Neural cell (in vitro differentiated cells): ENCODE data around the gene TMOD3. TPM values are rescaled to one million over a fixed set of nuclear protein-coding genes. Genes with fewer than 3 reads are reported as not detected.

Source experiments
- H2AFZ ChIP-seq: fragments of 200-600, 300-800 bp; sonication (generic), shearing (Covaris generic); 2 replicates; pipeline ENCODE4 v1.6.0; 2014; ENCODE audit warnings: low read depth, mild to moderate bottlenecking, antibody characterized with exemption, low read length, moderate library complexity
- H3F3A ChIP-seq: fragments of 200-600 bp; shearing (Covaris generic); 2 replicates; pipeline ENCODE4 v1.6.1; 2016; ENCODE audit warnings: mild to moderate bottlenecking, moderate library complexity, mixed read lengths, antibody characterized with exemption, low read length; ENCODE audit not compliant: insufficient read depth, poor library complexity, severe bottlenecking
- H3K27ac ChIP-seq: fragments of 200-600, 300-800 bp; sonication (generic), shearing (Covaris generic); 2 replicates; pipeline ENCODE4 v1.5.1; 2014; ENCODE audit warnings: mild to moderate bottlenecking, low read length, moderate library complexity
- H3K27me3 ChIP-seq: fragments of 300-800, 200-600 bp; sonication (generic), shearing (Covaris generic); 2 replicates; pipeline ENCODE4 v1.6.0; 2014; ENCODE audit warnings: mild to moderate bottlenecking, low read depth, low read length, moderate library complexity; ENCODE audit not compliant: insufficient read depth
- H3K36me3 ChIP-seq: fragments of 300-800, 200-600 bp; sonication (generic), shearing (Covaris generic); 2 replicates; pipeline ENCODE4 v1.5.1; 2014; ENCODE audit warnings: mild to moderate bottlenecking, antibody characterized with exemption, low read length, moderate library complexity; ENCODE audit not compliant: insufficient read depth
- H3K4me2 ChIP-seq: fragments of 300-800, 200-600 bp; sonication (generic), shearing (Covaris generic); 2 replicates; pipeline ENCODE4 v1.6.0; 2014; ENCODE audit warnings: mild to moderate bottlenecking, low read length
- H3K4me3 ChIP-seq: fragments of 300-800, 200-600 bp; sonication (generic), shearing (Covaris generic); 2 replicates; pipeline ENCODE4 v1.5.1; 2014; ENCODE audit warnings: mild to moderate bottlenecking, low read length, moderate library complexity
- H3K79me2 ChIP-seq: fragments of 200-600 bp; shearing (Covaris generic); replicated peaks from 2 replicates; pipeline ENCODE4 v1.6.0; 2014; ENCODE audit warnings: mild to moderate bottlenecking, low read length, moderate library complexity; ENCODE audit not compliant: insufficient read depth
- H3K9ac ChIP-seq: fragments of 300-800, 200-600 bp; sonication (generic), shearing (Covaris generic); 2 replicates; pipeline ENCODE4 v1.6.1; 2016; ENCODE audit warnings: mild to moderate bottlenecking, low read length, mixed read lengths
- H3K9me2 ChIP-seq: fragments of 200-600 bp; shearing (Covaris generic); 2 replicates; pipeline ENCODE4 v1.6.1; 2016; ENCODE audit warnings: mild to moderate bottlenecking, low read length, mixed read lengths; ENCODE audit not compliant: insufficient read depth
- H3K9me3 ChIP-seq: fragments of 200-600, 300-800 bp; sonication (generic), shearing (Covaris generic); 2 replicates; pipeline ENCODE4 v1.6.1; 2016; ENCODE audit warnings: mild to moderate bottlenecking, mixed run types, low read length, moderate library complexity, mixed read lengths
- H4K20me1 ChIP-seq: fragments of 200-600 bp; shearing (Covaris generic); 2 replicates; pipeline ENCODE4 v1.6.1; 2016; ENCODE audit warnings: mild to moderate bottlenecking, mixed run types; ENCODE audit not compliant: insufficient read depth
- EP300 ChIP-seq: fragments of 450-650 bp; conservative IDR thresholded peaks from 2 replicates; pipeline ENCODE4 v1.6.1; 2014; ENCODE audit warnings: antibody characterized with exemption, mild to moderate bottlenecking, moderate library complexity; ENCODE audit not compliant: poor library complexity, severe bottlenecking
- EZH2 ChIP-seq: fragments of 200-600, 300-800 bp; shearing (Covaris generic), sonication (generic); IDR thresholded peaks from 2 replicates; pipeline ENCODE4 v1.6.1; 2014; ENCODE audit warnings: antibody characterized with exemption, low read length, borderline replicate concordance, mild to moderate bottlenecking; ENCODE audit not compliant: insufficient read depth, poor library complexity, severe bottlenecking
- MXI1 ChIP-seq: fragments of 450-650 bp; conservative IDR thresholded peaks from 2 replicates; pipeline ENCODE4 v1.6.1; 2014; ENCODE audit warnings: antibody characterized with exemption, mild to moderate bottlenecking; ENCODE audit not compliant: poor library complexity, severe bottlenecking
- POLR2AphosphoS5 ChIP-seq: IDR thresholded peaks from 2 replicates; pipeline ENCODE4 v1.6.1; 2012
- RAD21 ChIP-seq: fragments of 450-650 bp; conservative IDR thresholded peaks from 2 replicates; pipeline ENCODE4 v1.6.1; 2014; ENCODE audit warnings: antibody characterized with exemption, mild to moderate bottlenecking, moderate library complexity
- REST ChIP-seq: IDR thresholded peaks from 2 replicates; pipeline ENCODE4 v1.6.1; 2012; ENCODE audit warnings: borderline replicate concordance
- SMC3 ChIP-seq: fragments of 450-650 bp; conservative IDR thresholded peaks from 2 replicates; pipeline ENCODE4 v1.6.1; 2014; ENCODE audit warnings: antibody characterized with exemption, mild to moderate bottlenecking, moderate library complexity; ENCODE audit not compliant: poor library complexity
- TAF1 ChIP-seq: IDR thresholded peaks from 2 replicates; pipeline ENCODE4 v1.6.1; 2012; ENCODE audit warnings: low read depth
- polyA plus RNA-seq: library from polyadenylated mRNA; depleted of rRNA; stranded (reverse); fragments of >200 nt; gene quantifications from 2 replicates; pipeline ENCODE4 v1.2.3, GENCODE V29; 2014
- TF ChIP-seq, protein P1 (sequence below): fragments of 450-650 bp; IDR thresholded peaks from 2 replicates; pipeline ENCODE4 v1.5.1; 2014; ENCODE audit warnings: antibody characterized with exemption, mild to moderate bottlenecking, moderate library complexity; ENCODE audit not compliant: poor library complexity, severe bottlenecking

The TMOD3 gene
- polyA plus RNA-seq, 1 donor from 2014 or later = 12.6 TPM

DNA sequence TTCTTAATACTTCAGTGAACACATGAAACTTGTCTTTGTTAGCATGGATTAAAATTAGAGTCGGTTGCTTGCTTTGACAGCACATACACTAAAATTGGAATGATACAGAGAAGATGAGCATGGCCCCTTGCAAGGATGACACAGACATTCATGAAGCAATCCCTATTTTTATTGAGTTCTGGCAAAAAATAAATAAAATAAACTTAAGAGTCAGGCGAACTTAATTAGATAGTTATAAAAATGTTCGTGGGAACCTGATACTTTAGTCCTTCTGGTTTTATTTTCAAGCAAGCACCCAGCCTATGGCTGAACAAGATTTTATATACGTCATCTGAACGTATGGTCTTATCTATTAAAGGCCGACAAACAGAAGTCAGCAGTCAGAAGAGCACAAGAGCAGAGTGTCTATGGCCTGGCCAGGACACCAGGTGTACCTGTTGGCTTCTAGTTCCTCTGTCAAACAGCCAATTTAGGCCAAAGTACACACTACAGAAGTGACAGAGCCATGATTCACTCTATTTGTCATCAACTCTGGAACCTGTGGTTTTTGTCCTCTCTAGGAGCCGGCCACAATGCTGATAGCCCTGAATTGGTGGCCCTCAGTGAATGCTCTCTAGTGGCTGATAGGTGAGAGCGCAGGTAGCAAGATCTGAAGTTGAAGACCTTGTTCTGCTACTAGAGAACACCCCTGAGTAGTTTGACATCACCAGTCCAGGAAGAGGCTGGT is 77.8 kb downstream of the TMOD3 start:
- no peaks in the 10 kb centered on the region for H3K9me3 ChIP-seq
- H3K27ac ChIP-seq = no peak overlapping the region
- no peak overlapping the region for H3K9ac ChIP-seq
- no peak overlapping the region for H2AFZ ChIP-seq
- no peak overlapping the region for H3K4me3 ChIP-seq
- H3K79me2 ChIP-seq = no peaks in the 10 kb centered on the region
- H3K27me3 ChIP-seq = no peaks in the 10 kb centered on the region
- TF ChIP-seq, protein P1, sequence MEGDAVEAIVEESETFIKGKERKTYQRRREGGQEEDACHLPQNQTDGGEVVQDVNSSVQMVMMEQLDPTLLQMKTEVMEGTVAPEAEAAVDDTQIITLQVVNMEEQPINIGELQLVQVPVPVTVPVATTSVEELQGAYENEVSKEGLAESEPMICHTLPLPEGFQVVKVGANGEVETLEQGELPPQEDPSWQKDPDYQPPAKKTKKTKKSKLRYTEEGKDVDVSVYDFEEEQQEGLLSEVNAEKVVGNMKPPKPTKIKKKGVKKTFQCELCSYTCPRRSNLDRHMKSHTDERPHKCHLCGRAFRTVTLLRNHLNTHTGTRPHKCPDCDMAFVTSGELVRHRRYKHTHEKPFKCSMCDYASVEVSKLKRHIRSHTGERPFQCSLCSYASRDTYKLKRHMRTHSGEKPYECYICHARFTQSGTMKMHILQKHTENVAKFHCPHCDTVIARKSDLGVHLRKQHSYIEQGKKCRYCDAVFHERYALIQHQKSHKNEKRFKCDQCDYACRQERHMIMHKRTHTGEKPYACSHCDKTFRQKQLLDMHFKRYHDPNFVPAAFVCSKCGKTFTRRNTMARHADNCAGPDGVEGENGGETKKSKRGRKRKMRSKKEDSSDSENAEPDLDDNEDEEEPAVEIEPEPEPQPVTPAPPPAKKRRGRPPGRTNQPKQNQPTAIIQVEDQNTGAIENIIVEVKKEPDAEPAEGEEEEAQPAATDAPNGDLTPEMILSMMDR = no peak
- no peak for TF ChIP-seq MXI1
- no peak for TF ChIP-seq POLR2AphosphoS5
- no peak for TF ChIP-seq EZH2
- TF ChIP-seq EP300 = no peak
- TF ChIP-seq SMC3 = no peak
- TF ChIP-seq RAD21 = no peak
- no peak for TF ChIP-seq TAF1
- TF ChIP-seq REST = no peak
- no peak overlapping the region for H3K4me2 ChIP-seq
- H3K36me3 ChIP-seq = no peaks in the 10 kb centered on the region
- H3K9me2 ChIP-seq = no peaks in the 10 kb centered on the region
- no peaks in the 10 kb centered on the region for H4K20me1 ChIP-seq
- no peaks in the 10 kb centered on the region for H3F3A ChIP-seq

DNA sequence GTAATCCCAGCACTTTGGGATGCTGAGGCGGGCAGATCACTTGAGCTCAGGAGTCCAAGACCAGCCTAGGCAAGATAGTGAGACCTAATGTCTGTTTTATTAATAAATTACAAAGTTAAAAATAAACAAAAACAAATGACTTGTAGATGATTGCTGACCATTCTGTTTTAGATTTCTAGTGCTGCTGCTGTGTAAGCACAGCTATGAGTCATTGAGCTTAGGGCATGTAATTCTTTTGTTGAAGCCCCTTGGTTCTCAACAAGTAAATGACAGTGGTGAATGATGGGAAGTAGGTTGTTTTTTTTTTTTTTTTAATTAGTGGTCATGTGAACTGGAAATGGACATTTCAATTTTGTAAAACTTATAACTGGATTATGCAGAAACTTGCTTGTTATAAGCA is 78.9 kb downstream of the TMOD3 start:
- Histone ChIP-seq H3K4me2 (no peak overlapping the region), H3K4me3 (no peak overlapping the region), H3K27ac (no peak overlapping the region), H2AFZ (no peak overlapping the region), H4K20me1 (no peaks in the 10 kb centered on the region), H3F3A (no peaks in the 10 kb centered on the region), H3K36me3 (no peaks in the 10 kb centered on the region), H3K9me3 (no peaks in the 10 kb centered on the region), H3K9me2 (no peaks in the 10 kb centered on the region), H3K9ac (no peak overlapping the region), H3K79me2 (no peaks in the 10 kb centered on the region), H3K27me3 (no peaks in the 10 kb centered on the region)
- TF ChIP-seq RAD21 (no peak), MXI1 (no peak), TAF1 (no peak), REST (no peak), EZH2 (no peak), POLR2AphosphoS5 (no peak), EP300 (no peak), SMC3 (no peak)
- TF ChIP-seq, protein P1 = no peak
